HepG2 (cell line): ENCODE data around the gene CFAP54. TPM values are rescaled to one million over a fixed set of nuclear protein-coding genes. Genes with fewer than 3 reads are reported as not detected.

Source experiments
- ATAC-seq: fragments of 200-7000 bp; cut with Tn5 transposase; 3 replicates; pipeline ENCODE4 v1.9.1; 2020; ENCODE audit warnings: mild to moderate bottlenecking, moderate library complexity
- BruUV-seq: library from RNA; stranded (reverse); fragments of 400-500 nt; replicated peaks from 2 replicates; lab custom pipeline; 2021; lab: Mats Ljungman, UMichigan
- CTCF ChIA-PET: fragments of 300-600 bp; formaldehyde crosslinking; extraction: SDS; loops from one replicate; lab custom pipeline; 2021; ENCODE audit warnings: low total read pairs, inconsistent platforms, low intra/inter-chr PET ratio; lab: Yijun Ruan, JAX
- POLR2A ChIA-PET: fragments of 350-600 bp; sonication (Branson Sonifier 250); formaldehyde crosslinking; loops from one replicate; lab custom pipeline; 2020; ENCODE audit warnings: antibody characterized with exemption, inconsistent platforms; lab: Yijun Ruan, JAX
- DNase-seq: peaks from one replicate; pipeline ENCODE4 v3.0.0-alpha.2; 2015; ENCODE audit warnings: low spot score
- FAIRE-seq: peaks from 3 replicates; lab custom pipeline; 2011; peaks lifted over from hg19 to GRCh38; lab: Jason Lieb, UNC
- H2AFZ ChIP-seq: one replicate; pipeline ENCODE4 v1.6.1; 2011; ENCODE audit warnings: low read length, inconsistent platforms
- H3K27ac ChIP-seq: fragments of 300-600 bp; 3 replicates; pipeline ENCODE4 v1.8.0; 2011; ENCODE audit warnings: mixed run types, mild to moderate bottlenecking, mixed read lengths, low read length, inconsistent platforms; ENCODE audit not compliant: insufficient read depth; ENCODE audit errors: extremely low read length
- H3K27me3 ChIP-seq, 2 experiments: fragments of 200-600 bp in 1 of 2; 2 replicates in 1 of 2; 3 replicates in 1 of 2; pipeline versions ENCODE4 v1.6.0 to v1.8.0; 2011; ENCODE audit warnings: low read length in 2 of 2, mild to moderate bottlenecking in 2 of 2, moderate library complexity in 2 of 2, inconsistent platforms in 1 of 2; ENCODE audit not compliant: insufficient read depth in 2 of 2, control insufficient read depth in 1 of 2
- H3K36me3 ChIP-seq, 2 experiments: fragments of 200-600 bp in 1 of 2; replicated peaks in 1 of 2; 2 replicates in 1 of 2; 3 replicates in 1 of 2; pipeline versions ENCODE4 v1.5.1 to v1.8.0; 2011; ENCODE audit warnings: low read length in 2 of 2, inconsistent platforms in 1 of 2; ENCODE audit not compliant: insufficient read depth in 2 of 2, control insufficient read depth in 1 of 2
- H3K4me1 ChIP-seq: 2 replicates; pipeline ENCODE4 v1.5.1; 2012; ENCODE audit warnings: low read length, inconsistent platforms; ENCODE audit not compliant: insufficient read depth
- H3K4me2 ChIP-seq: 2 replicates; pipeline ENCODE4 v1.6.0; 2011; ENCODE audit warnings: low read depth, low read length, inconsistent platforms
- H3K4me3 ChIP-seq, 3 experiments: fragments of 200-600 bp in 1 of 3; sonication (generic), shearing (Covaris generic) in 1 of 3; replicated peaks in 1 of 3; 2 replicates each; pipeline ENCODE4 v1.5.1; 2011 to 2016; ENCODE audit warnings: low read length in 3 of 3, inconsistent platforms in 2 of 3, low read depth in 2 of 3, mild to moderate bottlenecking in 2 of 3, control low read depth in 1 of 3, mixed read lengths in 1 of 3; ENCODE audit not compliant: insufficient read depth in 1 of 3
- H3K79me2 ChIP-seq: one replicate; pipeline ENCODE4 v1.6.1; 2011; ENCODE audit warnings: low read length, inconsistent platforms; ENCODE audit not compliant: insufficient read depth
- H3K9ac ChIP-seq: 2 replicates; pipeline ENCODE4 v1.6.0; 2011; ENCODE audit warnings: mild to moderate bottlenecking, low read depth, low read length, inconsistent platforms; ENCODE audit not compliant: insufficient read depth
- H3K9me3 ChIP-seq: 2 replicates; pipeline ENCODE4 v1.5.1; 2012; ENCODE audit warnings: mild to moderate bottlenecking, low read length
- H4K20me1 ChIP-seq: 2 replicates; pipeline ENCODE4 v1.6.0; 2011; ENCODE audit warnings: inconsistent platforms, mild to moderate bottlenecking, low read length, moderate library complexity; ENCODE audit not compliant: insufficient read depth
- ATAD3A ChIP-seq: sonication (generic); formaldehyde crosslinking; IDR thresholded peaks from 2 replicates; pipeline ENCODE4 v1.4.0; 2020; ENCODE audit warnings: missing genetic modification reagents
- ELF4 ChIP-seq: sonication (generic); formaldehyde crosslinking; IDR thresholded peaks from 2 replicates; pipeline ENCODE4 v1.5.0; 2020; ENCODE audit warnings: missing genetic modification reagents, mild to moderate bottlenecking, moderate library complexity, borderline replicate concordance
- HIC2 ChIP-seq: sonication (generic); formaldehyde crosslinking; IDR thresholded peaks from 2 replicates; pipeline ENCODE4 v1.9.0; 2022; ENCODE audit warnings: low read depth, missing genetic modification reagents
- HOXA3 ChIP-seq: sonication (generic); formaldehyde crosslinking; IDR thresholded peaks from 2 replicates; pipeline ENCODE4 v1.5.0; 2020; ENCODE audit warnings: missing genetic modification reagents
- ISL2 ChIP-seq: sonication (generic); formaldehyde crosslinking; IDR thresholded peaks from 2 replicates; pipeline ENCODE4 v1.5.0; 2020; ENCODE audit warnings: missing genetic modification reagents
- MTF1 ChIP-seq: sonication (generic); formaldehyde crosslinking; IDR thresholded peaks from 2 replicates; pipeline ENCODE4 v1.5.0; 2020; ENCODE audit warnings: missing genetic modification reagents
- MTF2 ChIP-seq: sonication (generic); formaldehyde crosslinking; IDR thresholded peaks from 2 replicates; pipeline ENCODE4 v1.5.0; 2020; ENCODE audit warnings: missing genetic modification reagents, borderline replicate concordance
- NFATC3 ChIP-seq: sonication (generic); formaldehyde crosslinking; IDR thresholded peaks from 2 replicates; pipeline ENCODE4 v1.5.1; 2020; ENCODE audit warnings: mild to moderate bottlenecking, missing genetic modification reagents
- SAFB2 ChIP-seq: sonication (generic); formaldehyde crosslinking; IDR thresholded peaks from 2 replicates; pipeline ENCODE4 v1.5.1; 2020; ENCODE audit warnings: missing genetic modification reagents, low read depth, mild to moderate bottlenecking, borderline replicate concordance
- TBP ChIP-seq: sonication (generic); formaldehyde crosslinking; IDR thresholded peaks from 2 replicates; pipeline ENCODE4 v1.5.0; 2020; ENCODE audit warnings: missing genetic modification reagents
- ZBTB38 ChIP-seq: sonication (generic); formaldehyde crosslinking; IDR thresholded peaks from 2 replicates; pipeline ENCODE4 v1.5.1; 2020; ENCODE audit warnings: mild to moderate bottlenecking, missing genetic modification reagents
- ZNF607 ChIP-seq: sonication (generic); formaldehyde crosslinking; IDR thresholded peaks from 2 replicates; pipeline ENCODE4 v1.5.1; 2020; ENCODE audit warnings: missing genetic modification reagents, mild to moderate bottlenecking, borderline replicate concordance
- WGBS: methylation state at CpG from one replicate; pipeline ENCODE4 v1.1.6; 2017; ENCODE audit warnings: low lambda C conversion rate; 5-methylcytosine and 5-hydroxymethylcytosine counted together
- in situ Hi-C: cut with HindIII; loops from 2 replicates; pipeline ENCODE4 v1.10.0; 2017; ENCODE audit warnings: low pct_unique_long_range_greater_than_20kb; ENCODE audit not compliant: extremely low pct_ligation_motif_present
- intact Hi-C: fragments of 100-400 bp; cut with micrococcal nuclease; formaldehyde crosslinking; loops from one replicate; pipeline ENCODE4 v1.10.0; 2022; ENCODE audit not compliant: unreplicated experiment
- polyA plus RNA-seq, 8 experiments: library from polyadenylated mRNA; depleted of rRNA in 3 of 8; stranded (reverse) in 7 of 8; unstranded in 1 of 8; fragments of >200 nt; fragmentation: Illumina TruSeq in 4 of 8; extraction: Trizol in 4 of 8; gene quantifications; 2 replicates each; pipeline versions ENCODE4 v1.2.1 to v1.2.3, GENCODE V29; 2011 to 2016; ENCODE audit warnings: low read depth in 4 of 8, missing spikeins in 1 of 8, mixed read lengths in 1 of 8; ENCODE audit not compliant: insufficient read depth in 1 of 8
- total RNA-seq, 5 experiments: library from RNA; depleted of rRNA; stranded (reverse); fragments of >200 nt; fragmentation: Illumina TruSeq; extraction: Trizol; gene quantifications; 2 replicates each; pipeline ENCODE4 v1.2.3, GENCODE V29; 2016; ENCODE audit warnings: low read depth in 1 of 5

Gene CFAP54
- total and polyA plus RNA-seq, 2 of the 13 experiments (the other 11 are each of a cell fraction or from before 2014, with no cell fraction given): not detected

- Histone ChIP-seq H3K27ac (no peak overlapping the region), H4K20me1 (no peaks in the 10 kb centered on the region), H2AFZ (no peak overlapping the region), H3K9me3 (no peaks in the 10 kb centered on the region), H3K27me3 (no peaks in the 10 kb centered on the region), H3K4me3 (0 out of 6 replicates have a peak overlapping the region, but pooled peaks of 2 of the 3 experiments have one; percentile 11 to 12), H3K4me1 (peaks cover 29% of the 10 kb centered on the region), H3K4me2 (peak overlapping the region; percentile 60), H3K36me3 (no peaks in the 10 kb centered on the region), H3K79me2 (no peaks in the 10 kb centered on the region), H3K9ac (no peak overlapping the region)
- ChIA-PET CTCF (no interaction called here), POLR2A (no interaction called here)
- no TSS peak for BruUV-seq
- WGBS: 47% methylated on average over 3 of the region's 3 CpGs
- ATAC-seq (no peak), FAIRE-seq (no peak), DNase-seq (no peak)
- intact Hi-C loops: loop anchor here (5.0 kb wide), 1 partner anchor 283 kb away; no protein-coding TSS in a partner anchor
- in situ Hi-C loops: loop anchor here (25.0 kb wide), 1 partner anchor 288 kb away; no protein-coding TSS in a partner anchor
- TF ChIP-seq ZBTB38: no peak
- TF ChIP-seq MTF2: no peak
- TF ChIP-seq ELF4: no peak
- no peak for TF ChIP-seq SAFB2 (CRISPR knock-in tag)
- TF ChIP-seq ISL2 (CRISPR knock-in tag): no peak
- TF ChIP-seq HIC2 (CRISPR knock-in tag): no peak
- TF ChIP-seq ZNF607 (CRISPR knock-in tag): no peak
- TF ChIP-seq MTF1 (CRISPR knock-in tag): no peak
- TF ChIP-seq HOXA3 (CRISPR knock-in tag): no peak
- TF ChIP-seq ATAD3A (CRISPR knock-in tag): no peak
- TF ChIP-seq NFATC3 (CRISPR knock-in tag): no peak
- TF ChIP-seq TBP (CRISPR knock-in tag): no peak
Observed at GRCh38 chr12:96500693-96501092, 11.3 kb downstream of the CFAP54 start.
